Natural killer cell (primary cell): ENCODE measurements around the gene PRDM12. TPM values are rescaled to one million over a fixed set of nuclear protein-coding genes. Genes with fewer than 3 reads are reported as not detected.
A peak's percentile ranks its signal among the peaks of the same experiment; 100 is the strongest.

ENCODE experiments used
- ATAC-seq, 3 donors: fragments of 150-1000 bp in 2 of 3; fragments of 200-7000 bp in 1 of 3; cut with Tn5 transposase; 1 replicate in 1 of 3; 2 replicates in 2 of 3; pipeline ENCODE4 v1.10.0; 2021; ENCODE audit warnings: mild to moderate bottlenecking in 2 of 3, moderate library complexity in 2 of 3
- DNase-seq, 2 donors: peaks; one replicate each; pipeline versions ENCODE4 v3.0.0 to v3.0.0-alpha.2; 2013 to 2021; ENCODE audit warnings: mixed read lengths in 1 of 2
- H3K27ac ChIP-seq: one replicate; pipeline ENCODE4 v1.5.1; 2013; ENCODE audit warnings: mild to moderate bottlenecking, low read length
- H3K27me3 ChIP-seq: one replicate; pipeline ENCODE4 v1.6.1; 2013; ENCODE audit warnings: low read length; ENCODE audit not compliant: control insufficient read depth, insufficient read depth
- H3K36me3 ChIP-seq: one replicate; pipeline ENCODE4 v1.6.1; 2013; ENCODE audit warnings: low read length; ENCODE audit not compliant: control insufficient read depth, insufficient read depth
- H3K4me1 ChIP-seq: one replicate; pipeline ENCODE4 v1.6.1; 2013; ENCODE audit warnings: low read length; ENCODE audit not compliant: control insufficient read depth, insufficient read depth
- H3K4me3 ChIP-seq: one replicate; pipeline ENCODE4 v1.5.1; 2013; ENCODE audit warnings: low read length
- H3K9me3 ChIP-seq: one replicate; pipeline ENCODE4 v1.6.1; 2013; ENCODE audit warnings: low read length; ENCODE audit not compliant: control insufficient read depth, insufficient read depth
- H3K27ac Mint-ChIP-seq, 2 donors: one replicate each; pipeline ENCODE4 v1.8.0; 2022; ENCODE audit warnings: mild to moderate bottlenecking in 2 of 2, mixed read lengths in 2 of 2, moderate library complexity in 1 of 2
- H3K27me3 Mint-ChIP-seq, 2 donors: one replicate each; pipeline ENCODE4 v1.8.0; 2022; ENCODE audit warnings: low read depth in 2 of 2, mixed read lengths in 2 of 2
- H3K36me3 Mint-ChIP-seq: one replicate; pipeline ENCODE4 v1.8.0; 2022; ENCODE audit warnings: mixed read lengths
- H3K4me1 Mint-ChIP-seq, 2 donors: one replicate each; pipeline ENCODE4 v1.8.0; 2022; ENCODE audit warnings: mixed read lengths in 2 of 2
- H3K4me3 Mint-ChIP-seq: one replicate; pipeline ENCODE4 v1.8.0; 2022; ENCODE audit warnings: mild to moderate bottlenecking, moderate library complexity, mixed read lengths
- H3K9me3 Mint-ChIP-seq, 2 donors: one replicate each; pipeline ENCODE4 v1.8.0; 2022; ENCODE audit warnings: mixed read lengths in 2 of 2
- CTCF ChIP-seq: fragments of 200-600 bp; IDR thresholded peaks from one replicate; pipeline ENCODE4 v1.8.0; 2022; ENCODE audit warnings: antibody characterized with exemption
- WGBS: methylation state at CpG from one replicate; pipeline ENCODE4 v1.1.7; 2013; ENCODE audit warnings: missing lambda C conversion rate; ENCODE audit not compliant: insufficient coverage; 5-methylcytosine and 5-hydroxymethylcytosine counted together
- intact Hi-C: fragments of 100-400 bp; cut with micrococcal nuclease; formaldehyde crosslinking; loops from one replicate; pipeline ENCODE4 v1.14.2; 2022
- total RNA-seq, 4 donors: library from RNA; stranded (reverse); fragments of 120-200 nt in 1 of 4; gene quantifications; one replicate each; pipeline versions ENCODE4 v1.2.3 to v1.2.4, GENCODE V29; 2013 to 2022

PRDM12 gene
- total RNA-seq, 3 donors from 2014 or later (not counting 1 experiment from before 2014, with no cell fraction given) = 0.09 to 0.15 TPM; not detected in 1

DNA sequence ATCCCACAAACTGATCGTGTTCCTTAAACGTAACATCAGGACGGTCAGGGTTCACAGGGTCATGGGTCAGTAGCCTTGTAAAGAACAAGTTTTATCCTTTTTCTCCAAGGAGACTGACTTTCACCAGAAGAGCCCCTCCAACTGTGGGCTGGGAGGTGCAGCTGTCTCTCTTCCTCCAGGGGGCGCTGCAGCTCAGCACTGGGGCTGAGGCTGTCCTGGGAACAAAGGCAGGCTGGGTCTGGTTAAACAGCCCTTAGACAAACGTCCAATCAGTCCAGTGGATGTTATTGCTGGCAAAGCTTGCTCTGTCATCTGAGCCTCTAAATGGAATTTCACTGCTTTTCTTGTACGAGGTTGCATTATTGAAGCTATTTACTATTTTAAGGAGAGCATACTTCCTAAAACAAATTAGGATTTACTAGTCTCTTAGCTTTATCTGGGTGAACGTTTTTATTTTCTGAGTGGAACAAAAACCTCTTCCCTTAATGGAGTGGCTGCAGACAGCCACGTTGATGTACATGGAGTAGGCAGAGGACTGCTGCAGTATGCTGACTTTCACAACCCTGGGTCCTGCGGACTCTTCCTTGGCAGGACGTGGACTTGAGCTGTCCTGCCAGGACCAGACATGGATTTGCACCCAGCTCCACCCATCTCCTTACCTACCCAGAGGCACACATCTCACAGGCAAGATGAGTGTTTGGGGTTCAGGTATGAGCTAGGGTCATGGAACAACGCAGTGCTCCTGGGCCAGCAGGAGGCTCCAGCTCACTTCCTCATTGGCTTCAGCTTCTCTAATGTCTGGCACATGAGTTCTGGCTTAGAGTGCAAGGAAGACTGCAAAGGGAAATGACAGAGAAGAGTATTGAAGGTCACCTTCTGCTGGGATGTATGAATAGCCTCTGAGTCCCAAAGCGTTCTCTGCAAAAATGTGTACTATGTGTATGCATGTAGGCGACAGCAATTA, 36.9 kb downstream of the PRDM12 start:
- peaks cover 66% of the 10 kb centered on the region for H3K36me3 ChIP-seq
- Mint-ChIP-seq H3K36me3 (peaks cover 26% of the 10 kb centered on the region), H3K4me1 (peaks cover 15 to 24% of the 10 kb centered on the region in 2 donors)

GRCh38 chr9:130703501-130703900, 39.1 kb downstream of the PRDM12 start:
- 97% methylated on average over 7 of the region's 7 CpGs for WGBS
- no peak overlapping the region for H3K27ac Mint-ChIP-seq
- H3K36me3 Mint-ChIP-seq = peaks cover 12% of the 10 kb centered on the region
- no peak overlapping the region for H3K4me3 Mint-ChIP-seq
- H3K27me3 Mint-ChIP-seq = no peaks in the 10 kb centered on the region
- no peaks in the 10 kb centered on the region for H3K9me3 Mint-ChIP-seq
- Histone ChIP-seq H3K4me3 (no peak overlapping the region), H3K27me3 (no peaks in the 10 kb centered on the region), H3K4me1 (no peaks in the 10 kb centered on the region), H3K27ac (no peak overlapping the region), H3K36me3 (peaks cover 50% of the 10 kb centered on the region), H3K9me3 (no peaks in the 10 kb centered on the region)
- intact Hi-C loops = no loop called here
- peaks cover 5 to 12% of the 10 kb centered on the region in 2 donors for H3K4me1 Mint-ChIP-seq
- no peak for TF ChIP-seq CTCF
- DNase-seq (no peak), ATAC-seq (no peak)

More for the DNA sequence above, 36.9 kb downstream of the PRDM12 start:
- H3K9me3 ChIP-seq = no peaks in the 10 kb centered on the region
- H3K4me3 Mint-ChIP-seq = no peak overlapping the region
- no peaks in the 10 kb centered on the region for H3K27me3 ChIP-seq
- no peaks in the 10 kb centered on the region for H3K27me3 Mint-ChIP-seq
- no peaks in the 10 kb centered on the region for H3K9me3 Mint-ChIP-seq
- H3K4me1 ChIP-seq = no peaks in the 10 kb centered on the region
- peak; percentile 89 for TF ChIP-seq CTCF
- no peak overlapping the region for H3K27ac ChIP-seq
- WGBS = 82% methylated on average over 10 of the region's 13 CpGs
- no peak overlapping the region for H3K27ac Mint-ChIP-seq
- DNase-seq (peak; percentile 64 to 82), ATAC-seq (peak; percentile 78 to 94 (median 86))
- no peak overlapping the region for H3K4me3 ChIP-seq
- intact Hi-C loops = no loop called here

DNA sequence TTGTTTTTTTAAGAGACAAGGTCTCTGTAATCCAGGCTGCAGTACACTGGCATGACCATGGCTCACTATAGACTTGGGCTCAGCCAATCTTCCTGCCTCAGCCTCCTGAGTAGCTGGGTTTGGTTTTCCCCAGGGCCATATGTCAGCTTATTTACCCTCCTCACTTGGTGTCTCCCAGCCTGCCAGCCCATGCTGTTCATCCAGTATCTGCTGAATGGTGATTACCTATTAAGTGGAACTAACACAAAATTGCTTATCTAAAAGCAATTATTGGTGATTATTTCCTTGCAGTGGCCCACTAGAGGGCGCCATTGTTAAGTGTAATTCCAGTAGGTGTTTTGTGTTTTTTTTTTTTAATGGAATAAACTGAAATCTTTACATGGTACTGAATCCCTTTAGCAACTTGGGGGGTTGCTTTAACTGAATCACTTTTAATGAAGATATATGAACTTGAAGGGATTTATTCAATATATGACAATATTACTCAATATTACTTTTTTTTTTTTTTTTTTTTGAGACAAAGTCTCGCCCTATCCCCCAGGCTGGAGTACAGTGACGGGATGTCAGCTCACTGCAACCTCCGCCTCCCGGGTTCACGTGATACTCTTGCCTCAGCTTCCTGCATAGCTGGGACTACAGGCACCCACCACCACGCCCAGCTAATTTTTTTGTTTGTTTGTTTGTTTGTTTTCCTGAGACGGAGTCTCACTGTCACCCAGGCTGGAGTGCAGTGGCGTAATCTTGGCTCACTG, 43.0 kb downstream of the PRDM12 start:
- intact Hi-C loops = loop anchor here (1.0 kb wide), 2 partner anchors 156 to 234 kb away; no protein-coding TSS in a partner anchor
- peak; percentile 46 to 69 (median 46) for ATAC-seq

More for the DNA sequence above, 43.0 kb downstream of the PRDM12 start:
- Mint-ChIP-seq H3K9me3 (no peaks in the 10 kb centered on the region), H3K36me3 (peaks cover 12% of the 10 kb centered on the region), H3K27me3 (no peaks in the 10 kb centered on the region), H3K27ac (no peak overlapping the region), H3K4me1 (peaks cover 7 to 8% of the 10 kb centered on the region in 2 donors), H3K4me3 (no peak overlapping the region)
- TF ChIP-seq CTCF = peak; percentile 80
- WGBS = 77% methylated on average over 9 of the region's 9 CpGs
- H3K27me3 ChIP-seq = no peaks in the 10 kb centered on the region
- H3K27ac ChIP-seq = no peak overlapping the region
- H3K36me3 ChIP-seq = peaks cover 21% of the 10 kb centered on the region
- peak; percentile 58 to 88 for DNase-seq
- H3K4me3 ChIP-seq = no peak overlapping the region
- no peaks in the 10 kb centered on the region for H3K9me3 ChIP-seq
- H3K4me1 ChIP-seq = peaks cover 6% of the 10 kb centered on the region
